Activated CD4-positive, alpha-beta T cell treated with anti-CD3 and anti-CD28 coated beads, Interleukin-2, Interleukin-6, amounts not matched to agents 100 ng/mL and 50 ng/mL, durations not matched to agents 16 hours and 8 hours (primary cell): ENCODE measurements around the gene IRS1.
"Not testable (repeated sequence)": the region's sequence is repeated elsewhere in the genome, so short reads cannot be mapped to it uniquely, and the experiment has no call there.

Experiments
- DNase-seq: peaks from one replicate; pipeline ENCODE4 v3.0.0-alpha.2; 2020

The IRS1 gene, protein sequence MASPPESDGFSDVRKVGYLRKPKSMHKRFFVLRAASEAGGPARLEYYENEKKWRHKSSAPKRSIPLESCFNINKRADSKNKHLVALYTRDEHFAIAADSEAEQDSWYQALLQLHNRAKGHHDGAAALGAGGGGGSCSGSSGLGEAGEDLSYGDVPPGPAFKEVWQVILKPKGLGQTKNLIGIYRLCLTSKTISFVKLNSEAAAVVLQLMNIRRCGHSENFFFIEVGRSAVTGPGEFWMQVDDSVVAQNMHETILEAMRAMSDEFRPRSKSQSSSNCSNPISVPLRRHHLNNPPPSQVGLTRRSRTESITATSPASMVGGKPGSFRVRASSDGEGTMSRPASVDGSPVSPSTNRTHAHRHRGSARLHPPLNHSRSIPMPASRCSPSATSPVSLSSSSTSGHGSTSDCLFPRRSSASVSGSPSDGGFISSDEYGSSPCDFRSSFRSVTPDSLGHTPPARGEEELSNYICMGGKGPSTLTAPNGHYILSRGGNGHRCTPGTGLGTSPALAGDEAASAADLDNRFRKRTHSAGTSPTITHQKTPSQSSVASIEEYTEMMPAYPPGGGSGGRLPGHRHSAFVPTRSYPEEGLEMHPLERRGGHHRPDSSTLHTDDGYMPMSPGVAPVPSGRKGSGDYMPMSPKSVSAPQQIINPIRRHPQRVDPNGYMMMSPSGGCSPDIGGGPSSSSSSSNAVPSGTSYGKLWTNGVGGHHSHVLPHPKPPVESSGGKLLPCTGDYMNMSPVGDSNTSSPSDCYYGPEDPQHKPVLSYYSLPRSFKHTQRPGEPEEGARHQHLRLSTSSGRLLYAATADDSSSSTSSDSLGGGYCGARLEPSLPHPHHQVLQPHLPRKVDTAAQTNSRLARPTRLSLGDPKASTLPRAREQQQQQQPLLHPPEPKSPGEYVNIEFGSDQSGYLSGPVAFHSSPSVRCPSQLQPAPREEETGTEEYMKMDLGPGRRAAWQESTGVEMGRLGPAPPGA (N-terminal part only)

DNA sequence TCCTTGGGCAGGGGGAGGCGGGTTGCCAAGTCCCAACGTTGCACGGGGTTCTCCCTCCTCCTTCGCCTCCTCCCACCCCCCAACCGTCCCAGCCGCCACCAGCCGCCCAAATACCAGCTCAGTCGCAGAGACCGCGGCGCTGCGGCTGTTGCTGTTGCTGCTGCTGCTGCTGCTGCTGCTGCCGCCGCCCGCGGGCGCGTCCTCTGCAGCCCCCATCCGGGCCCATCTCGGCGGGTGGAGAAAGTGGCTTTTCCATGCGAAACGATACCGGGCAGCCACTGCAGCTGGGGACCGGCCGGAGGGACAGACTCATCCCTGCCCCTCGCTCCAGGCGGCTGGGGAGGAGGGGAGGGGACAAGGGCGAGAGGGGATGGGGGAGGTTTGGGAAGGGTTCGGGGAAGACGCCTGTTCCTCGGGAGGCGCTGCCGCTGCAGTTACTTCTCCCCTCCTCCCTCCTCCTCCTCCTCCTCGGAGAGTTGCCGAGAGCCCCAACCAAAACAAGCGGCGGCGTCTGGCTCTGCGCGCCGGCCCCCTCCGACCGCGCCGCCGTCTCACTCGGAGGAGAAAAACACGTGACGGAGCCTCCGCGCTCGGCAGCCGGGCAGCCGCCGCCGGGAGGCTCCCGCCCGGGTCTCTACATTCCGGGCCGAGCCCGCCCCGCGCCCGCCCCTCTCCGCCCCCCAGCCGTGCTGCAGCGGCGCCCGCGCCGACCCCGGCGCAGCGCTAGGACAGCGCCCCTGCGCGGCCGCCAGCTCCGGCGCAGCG is at the start of gene IRS1:
IRS1 (minus strand) TSS at position 610 of the 765 bp plus-strand sequence. CDS start 1,082 bp downstream, outside the sequence.
- DNase-seq, result peak; percentile 68

DNA sequence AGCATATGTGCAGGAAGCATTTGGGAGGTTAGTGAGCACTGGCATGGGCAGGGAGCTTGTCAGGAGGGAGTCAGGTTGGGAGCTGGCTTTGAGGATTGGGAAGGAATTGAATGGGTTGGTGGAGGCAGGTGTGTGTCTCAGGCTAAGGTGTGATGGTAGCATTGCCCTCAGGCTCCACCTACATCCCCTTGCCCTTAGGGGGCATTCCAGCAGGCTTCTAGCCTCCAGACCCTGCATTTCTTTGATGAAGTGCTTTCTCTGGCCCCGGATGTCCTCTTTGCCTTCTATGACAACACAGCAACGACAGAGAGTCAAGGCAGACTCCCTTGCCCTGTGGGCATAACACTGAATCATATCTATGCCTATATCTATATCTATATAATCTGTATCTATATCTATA is 49.7 kb upstream of the IRS1 start:
- no peak for DNase-seq

GRCh38 chr2:226847511-226847910 is 47.9 kb upstream of the IRS1 start:
- DNase-seq, result no peak

DNA sequence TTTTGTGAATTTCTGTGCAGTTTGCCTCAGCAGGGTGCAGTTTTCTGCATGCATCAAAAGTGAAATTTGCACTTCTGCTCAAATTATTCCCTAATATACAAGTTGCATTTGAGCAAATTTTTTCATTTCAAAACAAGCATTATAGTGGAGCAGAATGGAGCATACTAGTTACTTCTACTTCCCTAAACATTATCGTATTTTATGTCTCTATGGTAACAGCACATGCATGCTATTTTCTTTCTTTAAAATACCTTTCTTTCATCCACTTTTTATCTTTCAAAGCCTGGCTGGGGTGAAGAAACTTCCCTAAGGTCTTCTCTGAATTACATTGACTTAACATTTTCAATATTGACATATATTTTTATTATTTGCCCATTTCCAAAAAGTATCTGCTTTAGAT is 47.5 kb upstream of the IRS1 start:
- DNase-seq, result no peak

- no peak for DNase-seq
Observed at GRCh38 chr2:226845386-226846116, 45.9 kb upstream of the IRS1 start.

- DNase-seq, result not testable (repeated sequence)
Observed at GRCh38 chr2:226843001-226843400, 43.4 kb upstream of the IRS1 start.

GRCh38 chr2:226839951-226840350 is 40.3 kb upstream of the IRS1 start:
- DNase-seq, result peak; percentile 28

GRCh38 chr2:226839161-226839560 is 39.5 kb upstream of the IRS1 start:
- DNase-seq, result no peak

DNA sequence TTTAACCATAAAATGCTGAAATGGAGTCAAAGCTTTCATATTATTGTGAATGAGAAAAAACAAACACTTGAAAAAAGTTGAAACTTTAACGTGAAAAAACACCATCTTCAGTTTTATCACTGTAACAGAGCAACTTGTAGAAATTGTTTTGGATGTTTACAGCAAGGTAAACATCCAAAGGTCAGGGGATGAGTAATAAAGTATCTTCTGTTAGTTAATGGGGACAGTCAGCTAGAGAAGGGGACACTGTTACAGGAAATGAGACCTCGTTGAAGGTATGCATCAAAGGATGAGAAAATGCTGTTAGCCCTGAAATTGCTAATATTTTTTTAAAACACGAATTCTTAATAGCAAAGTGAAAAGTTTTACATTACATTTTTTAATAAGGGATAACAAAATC is 39.1 kb upstream of the IRS1 start:
- peak; percentile 29 for DNase-seq

GRCh38 chr2:226837787-226838603 is 38.4 kb upstream of the IRS1 start:
- DNase-seq, result peak; percentile 38

GRCh38 chr2:226837334-226837733 is 37.7 kb upstream of the IRS1 start:
- DNase-seq, result no peak

- no peak for DNase-seq
Observed at GRCh38 chr2:226836548-226836885, 36.9 kb upstream of the IRS1 start.

DNA sequence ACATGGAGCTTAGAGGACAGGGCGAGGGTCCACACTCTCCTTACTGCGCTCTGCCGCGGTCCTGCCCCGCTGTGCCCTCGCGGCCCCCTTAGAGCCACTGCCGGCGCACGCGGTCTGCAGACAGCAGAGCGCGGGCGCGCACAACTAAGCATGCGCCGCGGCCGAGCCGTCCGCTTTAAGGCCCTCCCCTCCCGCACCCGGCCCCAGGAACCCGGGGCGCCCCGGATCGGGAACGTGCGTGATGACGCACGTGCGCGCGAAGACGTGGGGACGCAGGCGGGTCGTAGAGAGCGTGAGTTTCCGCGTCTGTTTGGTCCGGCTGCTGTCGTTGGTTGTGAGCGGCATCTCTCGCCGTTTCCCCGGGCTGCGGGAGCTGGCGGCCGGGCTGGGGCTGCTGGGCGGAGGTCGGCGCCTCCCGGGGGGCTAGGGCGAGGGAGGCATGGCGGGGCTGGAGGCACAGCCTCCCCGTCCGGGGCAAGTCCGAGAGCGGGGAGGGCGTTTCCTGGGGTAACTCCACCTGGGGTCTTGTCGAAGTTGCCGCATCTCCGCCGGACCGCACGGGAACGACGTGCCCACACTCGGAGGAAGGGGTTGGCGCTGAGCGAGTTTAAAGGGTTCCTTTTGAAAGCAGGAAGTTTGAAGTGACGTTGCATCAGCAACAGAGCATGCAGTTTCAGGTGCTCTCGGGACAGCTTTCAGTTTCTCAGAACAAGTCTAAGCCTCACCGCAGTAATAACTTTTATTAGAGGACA is 36.4 kb upstream of the IRS1 start, which contains the start of gene RHBDD1:
RHBDD1 (plus strand) TSS at position 259 of the 752 bp plus-strand sequence. CDS start 28,640 bp downstream, outside the sequence.
- peak; percentile 96 for DNase-seq

- peak; percentile 43 for DNase-seq
Observed at GRCh38 chr2:226835420-226835795, 35.8 kb upstream of the IRS1 start.

DNA sequence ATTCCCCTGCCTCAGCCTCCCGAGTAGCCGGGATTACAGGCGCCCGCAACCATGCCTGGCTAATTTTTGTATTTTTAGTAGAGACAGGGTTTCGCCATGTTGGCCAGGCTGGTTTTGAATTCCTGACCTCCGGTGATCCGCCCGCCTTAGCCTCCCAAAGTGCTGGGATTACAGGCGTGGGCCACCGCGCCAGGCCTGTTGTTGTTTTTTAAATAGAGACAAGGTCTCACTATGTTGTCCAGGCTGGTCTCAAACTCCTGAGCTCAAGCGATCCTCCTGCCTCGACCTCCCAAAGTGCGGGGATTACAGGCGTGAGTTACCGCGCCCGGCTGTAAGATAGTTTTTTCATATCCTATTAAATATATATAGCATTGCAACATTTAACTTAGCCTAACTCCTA is 35.3 kb upstream of the IRS1 start:
- not testable (repeated sequence) for DNase-seq

- no peak for DNase-seq
Observed at GRCh38 chr2:226832061-226832460, 32.4 kb upstream of the IRS1 start.

DNA sequence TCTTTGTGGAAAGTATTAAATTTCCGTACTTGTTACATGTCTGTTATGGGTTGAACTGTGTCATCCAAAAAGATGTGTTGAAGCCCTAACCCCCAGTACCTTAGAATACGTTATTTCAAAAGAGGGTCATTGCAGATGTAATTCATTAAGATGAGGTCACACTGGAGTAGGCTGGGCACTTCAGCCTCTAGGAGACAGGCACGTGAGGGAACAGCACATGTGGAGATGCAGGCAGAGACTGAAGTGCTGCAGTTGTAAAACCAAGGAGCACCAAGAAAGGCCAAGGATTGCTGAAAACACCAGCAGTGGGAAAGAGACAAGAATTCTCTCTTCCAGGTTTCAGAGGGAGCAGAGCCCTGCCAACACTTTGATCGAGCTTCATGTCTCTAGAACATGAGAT is 31.6 kb upstream of the IRS1 start:
- DNase-seq, result no peak

- DNase-seq, result no peak
Observed at GRCh38 chr2:226829721-226830631, 30.4 kb upstream of the IRS1 start.

DNA sequence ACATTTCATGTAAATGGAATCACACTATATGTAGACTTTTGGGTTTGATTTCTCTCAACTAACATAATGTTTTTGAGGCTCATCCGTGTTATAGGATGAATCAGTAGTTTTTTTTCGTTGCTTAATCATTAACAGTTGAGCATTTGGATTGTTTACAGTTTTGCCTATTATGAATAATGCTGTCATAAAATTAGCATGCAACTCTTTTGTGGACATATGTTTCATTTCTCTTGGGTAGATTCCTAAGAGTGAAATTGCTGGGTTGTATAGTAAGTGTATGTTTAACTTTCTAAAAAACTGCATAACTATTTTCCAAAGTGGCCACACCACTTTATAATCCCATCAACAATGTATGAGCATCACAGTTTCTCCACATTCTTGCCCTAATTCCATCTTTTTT is 28.6 kb upstream of the IRS1 start:
- no peak for DNase-seq
